GM12878 (cell line): ENCODE measurements around the gene ADPRS. TPM values are rescaled to one million over a fixed set of nuclear protein-coding genes. Genes with fewer than 3 reads are reported as not detected.

Experiments
- CHD1 ChIP-seq: IDR thresholded peaks from 2 replicates; pipeline ENCODE4 v1.6.1; 2012; ENCODE audit warnings: low read depth, low read length, improper control_type of control experiment
- ETV6 ChIP-seq, 2 experiments: fragments of 450-650 bp in 1 of 2; IDR thresholded peaks in 1 of 2; conservative IDR thresholded peaks in 1 of 2; 2 replicates each; pipeline ENCODE4 v1.6.1; 2014; ENCODE audit warnings: antibody characterized with exemption in 1 of 2, borderline replicate concordance in 1 of 2, low read depth in 1 of 2, mild to moderate bottlenecking in 1 of 2, moderate library complexity in 1 of 2
- JUND ChIP-seq: IDR thresholded peaks from 2 replicates; pipeline ENCODE4 v1.6.1; 2012; ENCODE audit warnings: low read depth, mild to moderate bottlenecking, low read length, improper control_type of control experiment, moderate library complexity
- NFYA ChIP-seq: IDR thresholded peaks from 2 replicates; pipeline ENCODE4 v1.6.1; 2011; ENCODE audit warnings: low read depth, mild to moderate bottlenecking, low read length, improper control_type of control experiment, borderline replicate concordance
- PAX8 ChIP-seq: fragments of 450-650 bp; IDR thresholded peaks from 2 replicates; pipeline ENCODE4 v1.6.1; 2017; ENCODE audit warnings: mild to moderate bottlenecking, moderate library complexity
- RB1 ChIP-seq: fragments of 450-650 bp; formaldehyde crosslinking; IDR thresholded peaks from 2 replicates; pipeline ENCODE4 v1.6.1; 2017; ENCODE audit warnings: mild to moderate bottlenecking, borderline replicate concordance
- RCOR1 ChIP-seq: conservative IDR thresholded peaks from 2 replicates; pipeline ENCODE4 v1.6.1; 2012; ENCODE audit warnings: low read depth, low read length, improper control_type of control experiment
- YY1 ChIP-seq: IDR thresholded peaks from 2 replicates; pipeline ENCODE4 v1.6.1; 2011; ENCODE audit warnings: low read depth, mild to moderate bottlenecking, low read length
- polyA plus RNA-seq, 11 experiments: library from polyadenylated mRNA; depleted of rRNA in 4 of 11; unstranded in 6 of 11; stranded (reverse) in 5 of 11; fragments of >200 nt; fragmentation: Nextera tagmentation in 4 of 11; fragmentation: Illumina TruSeq in 1 of 11; extraction: Ambion mirVana in 4 of 11; extraction: Trizol in 1 of 11; gene quantifications; 1 replicate in 1 of 11; 2 replicates in 10 of 11; pipeline versions ENCODE4 v1.2.1 to v1.2.3, GENCODE V29; 2011 to 2016; ENCODE audit warnings: inconsistent platforms in 2 of 11, missing spikeins in 2 of 11, low read depth in 1 of 11
- total RNA-seq, 4 experiments: library from RNA; depleted of rRNA in 3 of 4; stranded (reverse); fragments of >200 nt in 3 of 4; fragmentation: Illumina TruSeq in 1 of 4; extraction: Trizol in 1 of 4; gene quantifications; 2 replicates each; pipeline versions ENCODE4 v1.2.1 to v1.2.3, GENCODE V29; 2013 to 2021
- TF ChIP-seq, protein P1 (sequence below): fragments of 450-650 bp; IDR thresholded peaks from 2 replicates; pipeline ENCODE4 v1.6.1; 2016; ENCODE audit warnings: mild to moderate bottlenecking
- TF ChIP-seq, protein P2 (sequence below), 3 experiments: IDR thresholded peaks in 2 of 3; conservative IDR thresholded peaks in 1 of 3; 2 replicates each; pipeline ENCODE4 v1.5.1; 2011; ENCODE audit warnings: low read depth in 3 of 3, low read length in 3 of 3, mild to moderate bottlenecking in 3 of 3, control low read depth in 2 of 3, moderate library complexity in 2 of 3, inconsistent platforms in 1 of 3, mixed read lengths in 1 of 3; ENCODE audit not compliant: control insufficient read depth in 2 of 3, insufficient read depth in 1 of 3; ENCODE audit errors: extremely low read depth in 1 of 3

Gene ADPRS
- total and polyA plus RNA-seq, 10 of the 15 experiments (the other 5 are each of a cell fraction or from before 2014, with no cell fraction given), result 7.6 to 57.6 (median 39.1) TPM

DNA sequence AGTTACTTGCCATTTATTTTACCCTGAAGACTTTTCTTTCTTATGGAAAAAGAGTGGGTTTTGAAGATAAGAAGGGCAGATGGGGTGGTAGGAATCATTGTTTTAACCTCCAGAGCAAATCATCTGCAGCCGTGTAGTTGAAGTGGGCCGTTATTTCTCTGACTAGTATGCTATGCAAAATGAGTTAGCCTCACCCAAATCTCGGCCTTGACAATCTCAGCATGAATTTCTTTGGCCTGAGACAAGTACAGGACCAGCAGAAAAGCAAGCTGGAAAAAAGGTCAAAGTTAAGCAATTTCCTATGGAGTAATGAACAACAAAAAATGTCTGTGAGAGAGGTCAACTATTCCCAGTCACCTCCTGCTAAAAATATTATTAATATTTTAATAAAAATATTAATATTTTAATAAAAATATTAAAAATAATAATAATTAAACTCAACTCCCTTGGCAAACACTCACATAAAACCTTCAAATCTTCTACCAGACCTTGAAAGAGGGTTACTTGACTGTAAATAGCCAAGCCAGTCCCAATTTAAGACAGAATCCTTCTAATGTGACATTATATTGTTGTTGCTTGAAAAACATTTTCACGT is 11.6 kb upstream of the ADPRS start (continued):
- TF ChIP-seq, protein P1, sequence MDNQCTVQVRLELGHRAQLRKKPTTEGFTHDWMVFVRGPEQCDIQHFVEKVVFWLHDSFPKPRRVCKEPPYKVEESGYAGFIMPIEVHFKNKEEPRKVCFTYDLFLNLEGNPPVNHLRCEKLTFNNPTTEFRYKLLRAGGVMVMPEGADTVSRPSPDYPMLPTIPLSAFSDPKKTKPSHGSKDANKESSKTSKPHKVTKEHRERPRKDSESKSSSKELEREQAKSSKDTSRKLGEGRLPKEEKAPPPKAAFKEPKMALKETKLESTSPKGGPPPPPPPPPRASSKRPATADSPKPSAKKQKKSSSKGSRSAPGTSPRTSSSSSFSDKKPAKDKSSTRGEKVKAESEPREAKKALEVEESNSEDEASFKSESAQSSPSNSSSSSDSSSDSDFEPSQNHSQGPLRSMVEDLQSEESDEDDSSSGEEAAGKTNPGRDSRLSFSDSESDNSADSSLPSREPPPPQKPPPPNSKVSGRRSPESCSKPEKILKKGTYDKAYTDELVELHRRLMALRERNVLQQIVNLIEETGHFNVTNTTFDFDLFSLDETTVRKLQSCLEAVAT, result no peak
- TF ChIP-seq, protein P2, sequence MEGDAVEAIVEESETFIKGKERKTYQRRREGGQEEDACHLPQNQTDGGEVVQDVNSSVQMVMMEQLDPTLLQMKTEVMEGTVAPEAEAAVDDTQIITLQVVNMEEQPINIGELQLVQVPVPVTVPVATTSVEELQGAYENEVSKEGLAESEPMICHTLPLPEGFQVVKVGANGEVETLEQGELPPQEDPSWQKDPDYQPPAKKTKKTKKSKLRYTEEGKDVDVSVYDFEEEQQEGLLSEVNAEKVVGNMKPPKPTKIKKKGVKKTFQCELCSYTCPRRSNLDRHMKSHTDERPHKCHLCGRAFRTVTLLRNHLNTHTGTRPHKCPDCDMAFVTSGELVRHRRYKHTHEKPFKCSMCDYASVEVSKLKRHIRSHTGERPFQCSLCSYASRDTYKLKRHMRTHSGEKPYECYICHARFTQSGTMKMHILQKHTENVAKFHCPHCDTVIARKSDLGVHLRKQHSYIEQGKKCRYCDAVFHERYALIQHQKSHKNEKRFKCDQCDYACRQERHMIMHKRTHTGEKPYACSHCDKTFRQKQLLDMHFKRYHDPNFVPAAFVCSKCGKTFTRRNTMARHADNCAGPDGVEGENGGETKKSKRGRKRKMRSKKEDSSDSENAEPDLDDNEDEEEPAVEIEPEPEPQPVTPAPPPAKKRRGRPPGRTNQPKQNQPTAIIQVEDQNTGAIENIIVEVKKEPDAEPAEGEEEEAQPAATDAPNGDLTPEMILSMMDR (IDR thresholded peaks at IDR 0.05 in 2 of 3, conservative IDR thresholded peaks at IDR 0.05 in 1 of 3; ENCODE audit: control insufficient read depth in 2 of 3, extremely low read depth in 1 of 3, insufficient read depth in 1 of 3, low read depth in 3 of 3, low read length in 3 of 3), result no peak
- TF ChIP-seq RB1 (no peak), PAX8 (no peak), CHD1 (no peak), ETV6 (conservative IDR thresholded peaks at IDR 0.05 in 1 of 2, IDR thresholded peaks at IDR 0.05 in 1 of 2; ENCODE audit: borderline replicate concordance in 1 of 2, low read depth in 1 of 2) (no peak), YY1 (no peak), NFYA (no peak), RCOR1 (no peak), JUND (no peak)
